Activated T-cell treated with anti-CD3 and anti-CD28 coated beads, Interleukin-2, amount 50 U/mL, for 24 hours (primary cell): ENCODE measurements around the gene PTGES2.

Experiments
- DNase-seq: peaks from one replicate; pipeline ENCODE4 v3.0.0-alpha.2; 2020
- H3K27ac Mint-ChIP-seq: 2 replicates; pipeline ENCODE4 v1.8.0; 2020; ENCODE audit warnings: mild to moderate bottlenecking, mixed read lengths
- H3K27me3 Mint-ChIP-seq: 2 replicates; pipeline ENCODE4 v1.8.0; 2020; ENCODE audit warnings: mixed read lengths
- H3K36me3 Mint-ChIP-seq: 2 replicates; pipeline ENCODE4 v1.8.0; 2020; ENCODE audit warnings: low read depth, mixed read lengths
- H3K4me1 Mint-ChIP-seq: 2 replicates; pipeline ENCODE4 v1.8.0; 2020; ENCODE audit warnings: low read depth, mixed read lengths
- H3K4me3 Mint-ChIP-seq: 2 replicates; pipeline ENCODE4 v1.8.0; 2020; ENCODE audit warnings: mild to moderate bottlenecking, moderate library complexity, mixed read lengths
- H3K9me3 Mint-ChIP-seq: 2 replicates; pipeline ENCODE4 v1.8.0; 2020; ENCODE audit warnings: mixed read lengths

PTGES2 gene

GRCh38 chr9:128099231-128099931, 28.1 kb downstream of the PTGES2 start:
- peak overlapping the region; percentile 70 for H3K4me3 Mint-ChIP-seq

GRCh38 chr9:128098297-128099230, 29.0 kb downstream of the PTGES2 start:
- Mint-ChIP-seq H3K9me3 (no peaks in the 10 kb centered on the region), H3K4me3 (peak overlapping the region; percentile 70), H3K36me3 (peaks cover 55% of the 10 kb centered on the region), H3K27me3 (no peaks in the 10 kb centered on the region), H3K4me1 (peaks cover 83% of the 10 kb centered on the region), H3K27ac (peak overlapping the region; percentile 88)
- DNase-seq = peak; percentile 77

More at GRCh38 chr9:128099231-128099931, 28.1 kb downstream of the PTGES2 start:
- peaks cover 63% of the 10 kb centered on the region for H3K36me3 Mint-ChIP-seq
- peaks cover 81% of the 10 kb centered on the region for H3K4me1 Mint-ChIP-seq
- DNase-seq = no peak
- peak overlapping the region; percentile 88 for H3K27ac Mint-ChIP-seq
- no peaks in the 10 kb centered on the region for H3K27me3 Mint-ChIP-seq
- H3K9me3 Mint-ChIP-seq = no peaks in the 10 kb centered on the region

- Mint-ChIP-seq H3K4me1 (peaks cover 83% of the 10 kb centered on the region), H3K9me3 (no peaks in the 10 kb centered on the region), H3K27me3 (no peaks in the 10 kb centered on the region), H3K36me3 (peaks cover 47% of the 10 kb centered on the region), H3K27ac (peak overlapping the region; percentile 88), H3K4me3 (peak overlapping the region; percentile 70)
- DNase-seq = no peak
These were observed 29.8 kb downstream of the PTGES2 start for GRCh38 chr9:128097543-128098296.

GRCh38 chr9:128096616-128097536, 30.7 kb downstream of the PTGES2 start:
- peaks cover 83% of the 10 kb centered on the region for H3K4me1 Mint-ChIP-seq
- H3K27me3 Mint-ChIP-seq = no peaks in the 10 kb centered on the region
- peaks cover 40% of the 10 kb centered on the region for H3K36me3 Mint-ChIP-seq
- no peak overlapping the region for H3K4me3 Mint-ChIP-seq
- DNase-seq = no peak
- H3K9me3 Mint-ChIP-seq = no peaks in the 10 kb centered on the region
- H3K27ac Mint-ChIP-seq = peak overlapping the region; percentile 66

- Mint-ChIP-seq H3K36me3 (peaks cover 35% of the 10 kb centered on the region), H3K9me3 (no peaks in the 10 kb centered on the region), H3K4me3 (peak overlapping the region; percentile 70), H3K27ac (peak overlapping the region; percentile 98), H3K27me3 (no peaks in the 10 kb centered on the region), H3K4me1 (peaks cover 87% of the 10 kb centered on the region)
- no peak for DNase-seq
These were observed 32.5 kb downstream of the PTGES2 start for GRCh38 chr9:128094950-128095544.

GRCh38 chr9:128094166-128094949, 33.2 kb downstream of the PTGES2 start:
- Mint-ChIP-seq H3K36me3 (peaks cover 42% of the 10 kb centered on the region), H3K9me3 (no peaks in the 10 kb centered on the region), H3K27me3 (no peaks in the 10 kb centered on the region), H3K4me1 (peaks cover 87% of the 10 kb centered on the region), H3K27ac (peak overlapping the region; percentile 98), H3K4me3 (peak overlapping the region; percentile 70)
- DNase-seq = peak; percentile 82

GRCh38 chr9:128093011-128093410, 34.5 kb downstream of the PTGES2 start:
- DNase-seq = no peak
- Mint-ChIP-seq H3K4me1 (peaks cover 85% of the 10 kb centered on the region), H3K36me3 (peaks cover 35% of the 10 kb centered on the region), H3K4me3 (peak overlapping the region; percentile 70), H3K9me3 (no peaks in the 10 kb centered on the region), H3K27me3 (no peaks in the 10 kb centered on the region), H3K27ac (peak overlapping the region; percentile 98)

GRCh38 chr9:128092199-128092977, 35.1 kb downstream of the PTGES2 start:
- Mint-ChIP-seq H3K9me3 (no peaks in the 10 kb centered on the region), H3K27me3 (no peaks in the 10 kb centered on the region), H3K4me3 (no peak overlapping the region), H3K36me3 (peaks cover 39% of the 10 kb centered on the region), H3K27ac (peak overlapping the region; percentile 98), H3K4me1 (peaks cover 85% of the 10 kb centered on the region)
- no peak for DNase-seq

- no peak for DNase-seq
- H3K4me3 Mint-ChIP-seq = peak overlapping the region; percentile 42
These were observed 36.0 kb downstream of the PTGES2 start for GRCh38 chr9:128091571-128091970.

GRCh38 chr9:128091144-128091543, 36.4 kb downstream of the PTGES2 start:
- peak overlapping the region; percentile 12 for H3K4me3 Mint-ChIP-seq

More at GRCh38 chr9:128091571-128091970, 36.0 kb downstream of the PTGES2 start:
- Mint-ChIP-seq H3K27me3 (no peaks in the 10 kb centered on the region), H3K27ac (peak overlapping the region; percentile 98), H3K4me1 (peaks cover 78% of the 10 kb centered on the region), H3K36me3 (peaks cover 38% of the 10 kb centered on the region), H3K9me3 (no peaks in the 10 kb centered on the region)

GRCh38 chr9:128089299-128089698, 38.2 kb downstream of the PTGES2 start:
- Mint-ChIP-seq H3K27me3 (no peaks in the 10 kb centered on the region), H3K4me1 (peaks cover 70% of the 10 kb centered on the region), H3K27ac (peak overlapping the region; percentile 74), H3K4me3 (no peak overlapping the region), H3K9me3 (no peaks in the 10 kb centered on the region), H3K36me3 (peaks cover 35% of the 10 kb centered on the region)
- no peak for DNase-seq

More at GRCh38 chr9:128091144-128091543, 36.4 kb downstream of the PTGES2 start:
- no peak for DNase-seq
- H3K27ac Mint-ChIP-seq = peak overlapping the region; percentile 38
- H3K4me1 Mint-ChIP-seq = peaks cover 76% of the 10 kb centered on the region
- H3K27me3 Mint-ChIP-seq = no peaks in the 10 kb centered on the region
- H3K9me3 Mint-ChIP-seq = no peaks in the 10 kb centered on the region
- peaks cover 36% of the 10 kb centered on the region for H3K36me3 Mint-ChIP-seq
